OCI-LY1 (cell line): Measurements from ENCODE around the gene APH1B.

ENCODE experiments used
- H2AFZ ChIP-seq: fragments of 200-600 bp; sonication (generic), shearing (Covaris generic); 2 replicates; pipeline ENCODE4 v1.6.0; 2014; ENCODE audit warnings: antibody characterized with exemption, mild to moderate bottlenecking, low read length
- H3F3A ChIP-seq: fragments of 200-600 bp; sonication (generic), shearing (Covaris generic); 2 replicates; pipeline ENCODE4 v1.6.0; 2014; ENCODE audit warnings: mild to moderate bottlenecking, antibody characterized with exemption, low read length, moderate library complexity; ENCODE audit not compliant: insufficient read depth
- H3K27ac ChIP-seq: fragments of 200-600 bp; sonication (generic); 2 replicates; pipeline ENCODE4 v1.5.1; 2014; ENCODE audit warnings: low read length, mixed run types, mild to moderate bottlenecking, low read depth; ENCODE audit not compliant: poor library complexity, severe bottlenecking
- H3K27me3 ChIP-seq: fragments of 200-600 bp; sonication (generic); 2 replicates; pipeline ENCODE4 v1.6.0; 2014; ENCODE audit warnings: antibody characterized with exemption, mild to moderate bottlenecking, low read length, moderate library complexity; ENCODE audit not compliant: insufficient read depth
- H3K36me3 ChIP-seq: fragments of 200-600 bp; sonication (generic); 2 replicates; pipeline ENCODE4 v1.6.1; 2014; ENCODE audit warnings: mild to moderate bottlenecking, antibody characterized with exemption, low read length, moderate library complexity, mixed read lengths; ENCODE audit not compliant: insufficient read depth
- H3K4me1 ChIP-seq: fragments of 200-600 bp; sonication (generic); 2 replicates; pipeline ENCODE4 v1.5.1; 2014; ENCODE audit warnings: mild to moderate bottlenecking, low read length, moderate library complexity; ENCODE audit not compliant: insufficient read depth, severe bottlenecking
- H3K4me2 ChIP-seq: fragments of 200-600 bp; sonication (generic), shearing (Covaris generic); 2 replicates; pipeline ENCODE4 v1.6.1; 2014; ENCODE audit warnings: low read length
- H3K4me3 ChIP-seq: fragments of 200-600 bp; sonication (generic); 2 replicates; pipeline ENCODE4 v1.5.1; 2014; ENCODE audit warnings: low read length, low read depth, mild to moderate bottlenecking, mixed read lengths; ENCODE audit not compliant: poor library complexity, severe bottlenecking
- H3K79me2 ChIP-seq: fragments of 200-600 bp; shearing (Covaris generic); 2 replicates; pipeline ENCODE4 v1.6.1; 2016; ENCODE audit warnings: mixed run types, low read length, mixed read lengths; ENCODE audit not compliant: insufficient read depth
- H3K9ac ChIP-seq: fragments of 200-600 bp; sonication (generic), shearing (Covaris generic); 2 replicates; pipeline ENCODE4 v1.6.1; 2014; ENCODE audit warnings: mild to moderate bottlenecking, low read length, mixed read lengths
- H3K9me2 ChIP-seq: fragments of 200-600 bp; sonication (generic), shearing (Covaris generic); 2 replicates; pipeline ENCODE4 v1.6.1; 2014; ENCODE audit warnings: low read depth, mild to moderate bottlenecking, low read length, mixed read lengths
- H3K9me3 ChIP-seq: fragments of 200-600 bp; shearing (Covaris generic); 2 replicates; pipeline ENCODE4 v1.6.1; 2014; ENCODE audit warnings: low read length, mixed read lengths
- H4K20me1 ChIP-seq: fragments of 200-600 bp; sonication (generic), shearing (Covaris generic); 2 replicates; pipeline ENCODE4 v1.6.0; 2016; ENCODE audit warnings: mild to moderate bottlenecking, low read length; ENCODE audit not compliant: insufficient read depth
- EZH2 ChIP-seq: fragments of 200-600 bp; sonication (generic), shearing (Covaris generic); IDR thresholded peaks from 2 replicates; pipeline ENCODE4 v1.8.0; 2017; ENCODE audit warnings: borderline replicate concordance, mixed run types, mild to moderate bottlenecking, antibody characterized with exemption, low read length, moderate library complexity, mixed read lengths
- TF ChIP-seq, protein P1 (sequence below): fragments of 200-600 bp; sonication (generic), shearing (Covaris generic); IDR thresholded peaks from 2 replicates; pipeline ENCODE4 v1.5.1; 2017; ENCODE audit warnings: mild to moderate bottlenecking, antibody characterized with exemption, low read length, moderate library complexity, mixed read lengths

Gene APH1B

DNA sequence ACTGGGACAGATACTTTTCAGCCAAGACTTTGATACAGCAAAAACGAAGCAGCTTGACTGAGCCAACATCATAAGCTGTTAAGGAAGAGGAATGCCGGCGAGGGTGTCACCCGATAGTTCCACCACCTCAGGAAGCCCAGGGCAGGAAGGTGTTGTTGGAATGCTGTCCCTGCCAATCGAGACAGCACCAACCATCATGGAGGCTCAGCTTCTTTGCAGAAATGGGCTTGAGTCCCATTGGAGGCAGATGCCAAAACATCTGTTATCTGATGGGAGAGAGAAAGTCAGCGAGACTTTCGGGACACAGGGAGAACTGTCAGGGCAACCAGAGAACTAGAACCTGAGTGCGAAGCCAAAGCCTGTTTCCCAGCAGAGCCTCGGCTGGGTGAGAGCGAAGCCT lies 53.5 kb downstream of the APH1B start:
- no peak overlapping the region for H3K27ac ChIP-seq
- H3K27me3 ChIP-seq, result no peaks in the 10 kb centered on the region
- TF ChIP-seq, protein P1, sequence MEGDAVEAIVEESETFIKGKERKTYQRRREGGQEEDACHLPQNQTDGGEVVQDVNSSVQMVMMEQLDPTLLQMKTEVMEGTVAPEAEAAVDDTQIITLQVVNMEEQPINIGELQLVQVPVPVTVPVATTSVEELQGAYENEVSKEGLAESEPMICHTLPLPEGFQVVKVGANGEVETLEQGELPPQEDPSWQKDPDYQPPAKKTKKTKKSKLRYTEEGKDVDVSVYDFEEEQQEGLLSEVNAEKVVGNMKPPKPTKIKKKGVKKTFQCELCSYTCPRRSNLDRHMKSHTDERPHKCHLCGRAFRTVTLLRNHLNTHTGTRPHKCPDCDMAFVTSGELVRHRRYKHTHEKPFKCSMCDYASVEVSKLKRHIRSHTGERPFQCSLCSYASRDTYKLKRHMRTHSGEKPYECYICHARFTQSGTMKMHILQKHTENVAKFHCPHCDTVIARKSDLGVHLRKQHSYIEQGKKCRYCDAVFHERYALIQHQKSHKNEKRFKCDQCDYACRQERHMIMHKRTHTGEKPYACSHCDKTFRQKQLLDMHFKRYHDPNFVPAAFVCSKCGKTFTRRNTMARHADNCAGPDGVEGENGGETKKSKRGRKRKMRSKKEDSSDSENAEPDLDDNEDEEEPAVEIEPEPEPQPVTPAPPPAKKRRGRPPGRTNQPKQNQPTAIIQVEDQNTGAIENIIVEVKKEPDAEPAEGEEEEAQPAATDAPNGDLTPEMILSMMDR, result no peak
- no peak for TF ChIP-seq EZH2
- no peaks in the 10 kb centered on the region for H3K9me2 ChIP-seq
- no peaks in the 10 kb centered on the region for H3K9me3 ChIP-seq
- H2AFZ ChIP-seq, result no peak overlapping the region
- no peaks in the 10 kb centered on the region for H4K20me1 ChIP-seq
- H3K4me3 ChIP-seq, result no peak overlapping the region
- no peaks in the 10 kb centered on the region for H3K79me2 ChIP-seq
- H3K36me3 ChIP-seq, result no peaks in the 10 kb centered on the region
- H3K4me2 ChIP-seq, result no peak overlapping the region
- H3F3A ChIP-seq, result no peaks in the 10 kb centered on the region
- H3K4me1 ChIP-seq, result no peaks in the 10 kb centered on the region
- no peak overlapping the region for H3K9ac ChIP-seq

DNA sequence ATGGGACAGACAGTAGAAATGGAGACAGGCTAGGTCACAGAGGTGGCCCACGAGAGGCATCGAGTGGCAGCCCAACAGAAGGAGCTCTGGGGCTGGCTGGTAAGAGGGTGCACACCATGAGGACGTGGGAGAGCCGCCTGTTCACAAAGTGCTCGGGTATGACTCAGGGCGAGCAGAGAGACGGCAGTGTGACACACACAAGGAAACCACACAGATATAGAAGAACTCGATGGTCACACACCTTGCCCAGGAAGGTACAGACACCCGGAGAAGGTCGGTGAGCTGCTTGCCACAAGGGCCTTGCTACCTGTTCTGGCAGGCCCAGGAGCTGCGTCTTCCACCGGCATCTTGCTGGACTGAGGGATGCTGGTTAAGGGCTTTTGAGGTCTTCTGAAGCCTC lies 54.1 kb downstream of the APH1B start:
- no peaks in the 10 kb centered on the region for H3K4me1 ChIP-seq
- H3K27me3 ChIP-seq, result no peaks in the 10 kb centered on the region
- no peaks in the 10 kb centered on the region for H3F3A ChIP-seq
- no peaks in the 10 kb centered on the region for H3K79me2 ChIP-seq
- no peak for TF ChIP-seq EZH2
- TF ChIP-seq, protein P1, result no peak
- no peak overlapping the region for H3K4me2 ChIP-seq
- H4K20me1 ChIP-seq, result no peaks in the 10 kb centered on the region
- no peak overlapping the region for H3K4me3 ChIP-seq
- no peak overlapping the region for H3K9ac ChIP-seq
- no peaks in the 10 kb centered on the region for H3K9me2 ChIP-seq
- H3K9me3 ChIP-seq, result no peaks in the 10 kb centered on the region
- H2AFZ ChIP-seq, result no peak overlapping the region
- H3K27ac ChIP-seq, result no peak overlapping the region
- H3K36me3 ChIP-seq, result no peaks in the 10 kb centered on the region

DNA sequence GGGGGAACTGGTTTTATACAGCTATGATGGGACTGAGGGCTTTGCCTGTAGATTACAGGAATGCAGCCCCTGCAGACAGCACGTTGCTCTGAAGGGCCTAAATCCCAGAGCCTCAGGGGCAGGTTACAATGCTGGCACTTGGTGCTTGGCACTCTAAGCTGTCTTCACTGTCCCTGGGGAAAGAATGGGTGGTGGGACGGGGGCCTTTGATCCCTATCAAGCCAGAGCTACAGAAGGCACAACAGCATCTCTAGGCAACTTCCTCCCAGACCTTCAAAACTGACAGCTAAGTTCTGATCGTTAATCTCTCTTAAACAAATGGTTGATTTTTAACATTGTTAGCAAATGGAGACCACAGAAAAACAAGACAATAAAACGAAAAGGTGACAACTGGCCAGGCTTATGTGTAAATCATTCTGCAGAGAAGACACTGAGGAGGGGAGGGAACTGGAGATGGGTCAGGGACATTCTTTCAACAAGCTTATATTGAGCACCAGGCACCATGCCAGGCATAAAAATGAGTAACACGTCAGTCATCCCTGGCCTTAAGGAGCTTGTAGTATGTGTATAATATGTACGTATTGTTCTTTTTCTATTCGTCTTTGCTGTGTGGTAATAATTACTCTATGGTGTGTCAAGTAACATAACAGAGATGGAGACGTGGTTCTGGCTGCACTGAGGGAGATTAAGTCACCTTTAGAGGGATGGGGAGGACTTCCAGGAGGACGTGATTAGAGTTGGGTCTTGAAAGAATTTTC lies 55.1 kb downstream of the APH1B start:
- no peaks in the 10 kb centered on the region for H3K9me2 ChIP-seq
- no peaks in the 10 kb centered on the region for H3K36me3 ChIP-seq
- H3K27me3 ChIP-seq, result no peaks in the 10 kb centered on the region
- H3K9me3 ChIP-seq, result no peaks in the 10 kb centered on the region
- H3K27ac ChIP-seq, result no peak overlapping the region
- no peaks in the 10 kb centered on the region for H4K20me1 ChIP-seq
- H3K4me2 ChIP-seq, result no peak overlapping the region
- H3K79me2 ChIP-seq, result no peaks in the 10 kb centered on the region
- H3K4me1 ChIP-seq, result no peaks in the 10 kb centered on the region
- H2AFZ ChIP-seq, result no peak overlapping the region
- no peak overlapping the region for H3K4me3 ChIP-seq
- TF ChIP-seq EZH2, result no peak
- TF ChIP-seq, protein P1, result no peak
- no peak overlapping the region for H3K9ac ChIP-seq
- no peaks in the 10 kb centered on the region for H3F3A ChIP-seq
